Right lobe of liver (tissue), 6 donors: Measurements from ENCODE around the gene GCC1. TPM values are rescaled to one million over a fixed set of nuclear protein-coding genes. Genes with fewer than 3 reads are reported as not detected.

Experiments
- ATAC-seq, 4 donors: fragments of 200-7000 bp; cut with Tn5 transposase; one replicate each; pipeline ENCODE4 v1.9.1; 2020; ENCODE audit warnings: mild to moderate bottlenecking in 4 of 4, moderate library complexity in 4 of 4
- DNase-seq, 3 donors: peaks; one replicate each; pipeline ENCODE4 v3.0.0-alpha.2; 2020
- H3K27ac ChIP-seq, 3 donors: fragments of 200-600 bp; one replicate each; pipeline ENCODE4 v1.8.0; 2022
- H3K27me3 ChIP-seq, 2 donors: fragments of 200-600 bp; one replicate each; pipeline ENCODE4 v1.8.0; 2022
- H3K36me3 ChIP-seq, 4 donors: fragments of 200-600 bp; sonication (generic) in 1 of 4; one replicate each; pipeline versions ENCODE4 v1.5.1 to v1.8.0; 2017 to 2022; ENCODE audit warnings: control low read depth in 1 of 4
- H3K4me1 ChIP-seq, 4 donors: fragments of 200-600 bp; sonication (generic) in 1 of 4; one replicate each; pipeline versions ENCODE4 v1.5.1 to v1.8.0; 2017 to 2022; ENCODE audit warnings: control low read depth in 1 of 4
- H3K4me3 ChIP-seq, 3 donors: fragments of 200-600 bp; one replicate each; pipeline ENCODE4 v1.8.0; 2022
- H3K9me3 ChIP-seq, 4 donors: fragments of 200-600 bp; sonication (generic) in 1 of 4; one replicate each; pipeline versions ENCODE4 v1.5.1 to v1.8.0; 2017 to 2022; ENCODE audit warnings: control low read depth in 1 of 4
- CTCF ChIP-seq, 4 donors: fragments of 200-600 bp in 3 of 4; fragments of 450-650 bp in 1 of 4; IDR thresholded peaks; one replicate each; pipeline versions ENCODE4 v1.5.1 to v1.8.0; 2016 to 2022; ENCODE audit warnings: antibody characterized with exemption in 4 of 4, mild to moderate bottlenecking in 2 of 4
- POLR2A ChIP-seq: fragments of 450-650 bp; IDR thresholded peaks from one replicate; pipeline ENCODE4 v1.6.1; 2017; ENCODE audit warnings: antibody characterized with exemption, mild to moderate bottlenecking
- WGBS: methylation state at CpG from one replicate; pipeline ENCODE4 v1.1.6; 2018; ENCODE audit warnings: low coverage, low lambda C conversion rate; ENCODE audit not compliant: insufficient coverage; ENCODE audit errors: missing lambda C conversion rate; 5-methylcytosine and 5-hydroxymethylcytosine counted together
- intact Hi-C, 2 donors: fragments of 100-400 bp; cut with DNase I; formaldehyde crosslinking; loops; one replicate each; pipeline versions ENCODE4 v1.11.2 to v1.14.1; 2022
- long read RNA-seq: library from polyadenylated mRNA; unstranded; transcript quantifications from one replicate; pipeline ENCODE4 v2.0.0, GENCODE V29; 2019
- total RNA-seq, 6 experiments: library from RNA; depleted of rRNA in 2 of 6; stranded (reverse); fragments of >200 nt in 2 of 6; fragmentation: NEBNext Ultra II Directional in 3 of 6; extraction: Animal tissue kit (Norgen Biotek cat#: 25700) in 3 of 6; gene quantifications; one replicate each; pipeline versions ENCODE4 v1.1.0 to v1.2.4, GENCODE V29; 2016 to 2023
- donor health status: DM: no; HTN: yes; CAD: no.
- donor health status: DM: no; HTN: no; CAD: no.
- donor health status: DM: no; HTN: no; CAD: no.
- donor health status: DM: no; HTN: yes; CAD: no.
- donor health status: DM: no; HTN: yes; CAD: no.

Gene GCC1
- total RNA-seq: 10 to 100 TPM in 3 of 6 experiments, 1 to 10 TPM in 3; 9.4 to 11.7 (median 10.0) TPM
- long read RNA-seq, full-length matches to known transcripts: 2 of 2 reads
- long read RNA-seq, partial matches to known transcripts: 0 of 2 reads
- long read RNA-seq, other reads (novel, unspliced or antisense): 0 of 2 reads

- intact Hi-C loops: no loop called here
- Histone ChIP-seq H3K4me1 (peaks cover 0 to 56% (median 30%) of the 10 kb centered on the region in 4 donors), H3K27me3 (no peaks in the 10 kb centered on the region), H3K36me3 (peaks cover 0 to 16% (median 0%) of the 10 kb centered on the region in 4 donors), H3K27ac (peak within 1 kb of the TSS; percentile 61 to 82 (median 81)), H3K9me3 (no peaks in the 10 kb centered on the region), H3K4me3 (peak within 1 kb of the TSS; percentile 84 to 90 (median 90))
- ATAC-seq (peak; percentile 76 to 84 (median 78)), DNase-seq (peak; percentile 93 to 94 (median 94))
- 6% methylated on average over 29 of the region's 78 CpGs for WGBS
- TF ChIP-seq POLR2A (peak; percentile 85), CTCF (IDR thresholded peaks at IDR 0.05) (no peak)
Measured at GRCh38 chr7:127585044-127585953, at the start of gene GCC1. Gene GCC1, minus strand, starts transcription at chr7:127585596. Its CDS starts 414 bp downstream, at chr7:127585182.

GRCh38 chr7:127632276-127632910 lies 47.0 kb upstream of the GCC1 start:
- Histone ChIP-seq H3K4me3 (no peak overlapping the region), H3K9me3 (no peaks in the 10 kb centered on the region), H3K27me3 (no peaks in the 10 kb centered on the region), H3K4me1 (peaks cover 0 to 7% (median 0%) of the 10 kb centered on the region in 4 donors), H3K27ac (no peak overlapping the region), H3K36me3 (no peaks in the 10 kb centered on the region)
- ATAC-seq: no peak
- no peak for TF ChIP-seq POLR2A
- TF ChIP-seq CTCF (IDR thresholded peaks at IDR 0.05): no peak
- 85% methylated on average over 5 of the region's 7 CpGs for WGBS
- intact Hi-C loops: no loop called here
- DNase-seq: no peak

- TF ChIP-seq POLR2A: no peak
- peak; percentile 40 to 59 (median 52) for TF ChIP-seq CTCF (IDR thresholded peaks at IDR 0.05)
- H3K4me1 ChIP-seq: no peaks in the 10 kb centered on the region
- H3K27me3 ChIP-seq: no peaks in the 10 kb centered on the region
- intact Hi-C loops: no loop called here
- no peak overlapping the region for H3K27ac ChIP-seq
- no peaks in the 10 kb centered on the region for H3K9me3 ChIP-seq
- no peaks in the 10 kb centered on the region for H3K36me3 ChIP-seq
- DNase-seq (peak in 1 of 3 donors; percentile 47), ATAC-seq (peak; percentile 82 to 93 (median 86))
- no peak overlapping the region for H3K4me3 ChIP-seq
- 0% methylated on average over 4 of the region's 5 CpGs for WGBS
Measured at GRCh38 chr7:127629268-127629854, 44.0 kb upstream of the GCC1 start.

- H3K27ac ChIP-seq: no peak overlapping the region
- H3K4me1 ChIP-seq: no peaks in the 10 kb centered on the region
- no peaks in the 10 kb centered on the region for H3K36me3 ChIP-seq
- TF ChIP-seq CTCF (IDR thresholded peaks at IDR 0.05) (no peak), POLR2A (no peak)
- DNase-seq (no peak), ATAC-seq (no peak)
- WGBS: 80% methylated on average over 3 of the region's 3 CpGs
- no peaks in the 10 kb centered on the region for H3K9me3 ChIP-seq
- no peaks in the 10 kb centered on the region for H3K27me3 ChIP-seq
- no peak overlapping the region for H3K4me3 ChIP-seq
- intact Hi-C loops: no loop called here
Measured at GRCh38 chr7:127628445-127628844, 43.0 kb upstream of the GCC1 start.
